OCI-LY7 (cell line): ENCODE data around the gene MAX.

ENCODE experiments used
- CTCF ChIP-seq: fragments of 200-600 bp; sonication (generic); conservative IDR thresholded peaks from 2 replicates; pipeline ENCODE4 v1.5.1; 2014; ENCODE audit warnings: mild to moderate bottlenecking, antibody characterized with exemption, low read length, moderate library complexity, mixed read lengths
- EZH2phosphoT487 ChIP-seq: fragments of 200-600 bp; sonication (generic); IDR thresholded peaks from 2 replicates; pipeline ENCODE4 v1.6.1; 2018; ENCODE audit warnings: low read depth, borderline replicate concordance, mild to moderate bottlenecking, mixed run types, antibody characterized with exemption, low read length, moderate library complexity, mixed read lengths

DNA sequence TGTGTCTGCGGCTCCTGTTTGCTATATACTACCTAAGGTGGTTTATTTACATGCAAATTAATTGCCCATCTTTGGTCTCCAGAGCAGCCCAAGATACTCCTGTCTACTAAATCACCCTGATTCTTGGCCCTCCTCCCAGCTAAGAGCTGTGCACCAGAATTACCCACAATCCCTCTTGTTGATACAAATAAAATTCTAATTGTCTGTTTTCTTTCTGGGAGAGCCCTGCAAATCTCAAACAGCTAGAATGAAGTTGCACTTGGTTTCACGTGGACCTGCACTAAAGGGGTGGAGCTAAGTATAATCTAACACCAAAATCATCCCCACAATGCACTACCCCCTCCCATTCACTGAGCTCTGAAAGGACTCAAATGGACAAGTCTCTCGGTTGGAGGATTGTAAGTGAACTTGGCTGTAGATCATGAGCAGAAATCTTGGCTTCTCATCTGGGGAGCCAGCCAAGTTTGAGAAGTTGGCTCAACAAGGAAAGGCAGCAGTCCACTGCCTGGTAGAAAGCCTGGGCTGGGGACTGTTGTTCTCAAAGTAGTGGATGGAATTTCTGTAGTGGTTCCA, 6.6 kb downstream of the MAX start:
- TF ChIP-seq CTCF (no peak), EZH2phosphoT487 (no peak)
